ENCODE measurements around the gene GSTO2. TPM values are rescaled to one million over a fixed set of nuclear protein-coding genes. Genes with fewer than 3 reads are reported as not detected.

Gene GSTO2
- total and polyA plus RNA-seq, 2 experiments from 2014 or later = 0.37 to 2.5 TPM

DNA sequence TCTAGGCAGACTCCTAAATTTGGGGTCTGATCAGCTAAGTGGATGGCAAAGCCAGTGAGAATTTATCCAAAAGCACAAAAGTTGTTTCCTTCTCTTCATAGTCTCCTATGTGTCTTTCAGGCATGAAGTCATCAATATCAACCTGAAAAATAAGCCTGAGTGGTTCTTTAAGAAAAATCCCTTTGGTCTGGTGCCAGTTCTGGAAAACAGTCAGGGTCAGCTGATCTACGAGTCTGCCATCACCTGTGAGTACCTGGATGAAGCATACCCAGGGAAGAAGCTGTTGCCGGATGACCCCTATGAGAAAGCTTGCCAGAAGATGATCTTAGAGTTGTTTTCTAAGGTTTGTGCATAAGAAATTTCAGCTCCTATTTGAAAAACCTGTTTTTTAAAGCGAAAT, 9.5 kb upstream of the GSTO2 start:
- no peaks in the 10 kb centered on the region for H3K27me3 ChIP-seq
- H3K9me2 ChIP-seq (replicated peaks; ENCODE audit: insufficient read depth) = no peaks in the 10 kb centered on the region
- TF ChIP-seq EZH2 (IDR thresholded peaks at IDR 0.05; ENCODE audit: borderline replicate concordance) (no peak), EZH2phosphoT487 (IDR thresholded peaks at IDR 0.05; ENCODE audit: low read depth, severe bottlenecking, unreplicated experiment) (no peak)
- TF ChIP-seq, protein P1, sequence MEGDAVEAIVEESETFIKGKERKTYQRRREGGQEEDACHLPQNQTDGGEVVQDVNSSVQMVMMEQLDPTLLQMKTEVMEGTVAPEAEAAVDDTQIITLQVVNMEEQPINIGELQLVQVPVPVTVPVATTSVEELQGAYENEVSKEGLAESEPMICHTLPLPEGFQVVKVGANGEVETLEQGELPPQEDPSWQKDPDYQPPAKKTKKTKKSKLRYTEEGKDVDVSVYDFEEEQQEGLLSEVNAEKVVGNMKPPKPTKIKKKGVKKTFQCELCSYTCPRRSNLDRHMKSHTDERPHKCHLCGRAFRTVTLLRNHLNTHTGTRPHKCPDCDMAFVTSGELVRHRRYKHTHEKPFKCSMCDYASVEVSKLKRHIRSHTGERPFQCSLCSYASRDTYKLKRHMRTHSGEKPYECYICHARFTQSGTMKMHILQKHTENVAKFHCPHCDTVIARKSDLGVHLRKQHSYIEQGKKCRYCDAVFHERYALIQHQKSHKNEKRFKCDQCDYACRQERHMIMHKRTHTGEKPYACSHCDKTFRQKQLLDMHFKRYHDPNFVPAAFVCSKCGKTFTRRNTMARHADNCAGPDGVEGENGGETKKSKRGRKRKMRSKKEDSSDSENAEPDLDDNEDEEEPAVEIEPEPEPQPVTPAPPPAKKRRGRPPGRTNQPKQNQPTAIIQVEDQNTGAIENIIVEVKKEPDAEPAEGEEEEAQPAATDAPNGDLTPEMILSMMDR (IDR thresholded peaks at IDR 0.05; ENCODE audit: poor library complexity) = no peak
- H3K36me3 ChIP-seq (replicated peaks; ENCODE audit: insufficient read depth, low read depth) = peaks cover 3% of the 10 kb centered on the region
- 88% methylated on average over 3 of the region's 3 CpGs for WGBS (ENCODE audit: low lambda C conversion rate, missing lambda C conversion rate)
- H4K20me1 ChIP-seq (ENCODE audit: insufficient read depth, poor library complexity, severe bottlenecking) = no peaks in the 10 kb centered on the region
- H3K4me3 ChIP-seq = no peak overlapping the region
- H2AFZ ChIP-seq = no peak overlapping the region
- H3K4me1 ChIP-seq (ENCODE audit: insufficient read depth) = peaks cover 33% of the 10 kb centered on the region
- H3K4me2 ChIP-seq = no peak overlapping the region
- no peak for DNase-seq (ENCODE audit: low spot score)
- H3K27ac ChIP-seq = peak overlapping the region; percentile 54
- H3K79me2 ChIP-seq = peaks cover 70% of the 10 kb centered on the region
- H3K9me3 ChIP-seq (ENCODE audit: low read depth) = no peaks in the 10 kb centered on the region

DNA sequence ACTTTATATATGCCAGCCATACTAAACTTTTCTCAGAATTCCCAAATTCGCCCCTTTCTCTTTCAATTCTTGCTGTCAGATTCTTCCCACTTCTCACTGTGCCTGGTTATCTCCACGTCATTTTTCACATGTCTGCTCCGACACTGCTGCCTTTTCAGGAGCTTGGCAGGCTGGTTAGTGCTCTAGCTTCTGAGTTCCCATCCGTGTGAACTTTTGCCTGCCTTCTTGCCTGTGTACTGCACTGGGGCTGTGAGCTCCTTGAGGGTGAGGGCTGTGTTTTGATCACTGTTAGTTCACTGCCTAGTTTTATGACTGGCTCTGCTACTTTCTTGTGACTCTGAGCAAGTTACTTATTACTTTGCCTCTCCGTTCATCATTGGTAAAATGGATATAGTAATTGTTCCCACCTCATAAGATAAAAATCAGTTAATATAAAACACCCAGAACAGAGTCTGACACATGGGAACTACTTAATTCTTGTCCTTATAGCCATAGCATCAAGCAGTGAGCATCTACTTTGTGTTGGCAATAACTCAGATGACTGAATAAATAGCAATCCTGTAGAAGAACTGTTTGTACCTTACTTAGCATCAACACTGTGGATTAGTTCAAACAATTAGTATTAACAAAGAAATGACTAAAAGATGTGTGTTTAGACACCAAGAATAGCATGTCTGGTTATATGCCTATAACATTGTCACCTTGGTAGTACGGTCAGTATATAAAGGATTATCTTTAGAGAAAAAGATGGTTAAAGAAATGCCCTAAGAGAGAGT, 8.8 kb upstream of the GSTO2 start:
- peak; percentile 33 for DNase-seq (ENCODE audit: low spot score)
- peaks cover 65% of the 10 kb centered on the region for H3K79me2 ChIP-seq
- peaks cover 33% of the 10 kb centered on the region for H3K4me1 ChIP-seq (ENCODE audit: insufficient read depth)
- H3K4me3 ChIP-seq = no peak overlapping the region
- H3K27me3 ChIP-seq = no peaks in the 10 kb centered on the region
- no peak overlapping the region for H2AFZ ChIP-seq
- H3K9me2 ChIP-seq (replicated peaks; ENCODE audit: insufficient read depth) = no peaks in the 10 kb centered on the region
- peaks cover 3% of the 10 kb centered on the region for H3K36me3 ChIP-seq (replicated peaks; ENCODE audit: insufficient read depth, low read depth)
- peak overlapping the region; percentile 51 for H3K4me2 ChIP-seq
- H3K9me3 ChIP-seq (ENCODE audit: low read depth) = no peaks in the 10 kb centered on the region
- no peaks in the 10 kb centered on the region for H4K20me1 ChIP-seq (ENCODE audit: insufficient read depth, poor library complexity, severe bottlenecking)
- H3K27ac ChIP-seq = peak overlapping the region; percentile 54
- 52% methylated on average over 6 of the region's 6 CpGs for WGBS (ENCODE audit: low lambda C conversion rate, missing lambda C conversion rate)
- TF ChIP-seq, protein P1 (IDR thresholded peaks at IDR 0.05; ENCODE audit: poor library complexity) = no peak
- TF ChIP-seq EZH2 (IDR thresholded peaks at IDR 0.05; ENCODE audit: borderline replicate concordance) (no peak), EZH2phosphoT487 (IDR thresholded peaks at IDR 0.05; ENCODE audit: low read depth, severe bottlenecking, unreplicated experiment) (no peak)

DNA sequence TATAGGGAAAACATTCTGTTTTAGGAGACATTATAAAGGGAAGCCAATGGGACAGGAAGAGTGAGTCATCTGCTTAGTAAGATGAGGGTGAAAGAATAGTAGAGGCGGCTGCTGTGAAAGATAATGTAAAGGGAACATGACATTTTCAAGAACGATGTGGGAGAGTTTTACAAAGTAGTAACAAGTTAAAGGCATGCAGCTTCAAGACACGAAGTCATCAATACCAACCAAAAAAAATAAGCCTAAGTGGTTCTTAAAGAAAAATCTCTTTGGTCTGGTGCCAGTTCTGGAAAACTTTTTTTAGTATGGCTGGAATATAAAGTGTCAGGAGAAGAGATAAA, 8.2 kb upstream of the GSTO2 start:
- Histone ChIP-seq H3K9me2 (replicated peaks; ENCODE audit: insufficient read depth) (no peaks in the 10 kb centered on the region), H3K9me3 (ENCODE audit: low read depth) (no peaks in the 10 kb centered on the region), H3K4me3 (no peak overlapping the region), H2AFZ (no peak overlapping the region), H4K20me1 (ENCODE audit: insufficient read depth, poor library complexity, severe bottlenecking) (no peaks in the 10 kb centered on the region), H3K4me2 (peak overlapping the region; percentile 51), H3K4me1 (ENCODE audit: insufficient read depth) (peaks cover 33% of the 10 kb centered on the region), H3K27me3 (no peaks in the 10 kb centered on the region), H3K36me3 (replicated peaks; ENCODE audit: insufficient read depth, low read depth) (peaks cover 3% of the 10 kb centered on the region), H3K27ac (peak overlapping the region; percentile 54), H3K79me2 (peaks cover 68% of the 10 kb centered on the region)
- no peak for TF ChIP-seq EZH2phosphoT487 (IDR thresholded peaks at IDR 0.05; ENCODE audit: low read depth, severe bottlenecking, unreplicated experiment)
- TF ChIP-seq, protein P1 (IDR thresholded peaks at IDR 0.05; ENCODE audit: poor library complexity) = no peak
- 59% methylated on average over 3 of the region's 3 CpGs for whole genome bisulfite sequencing (ENCODE audit: low lambda C conversion rate, missing lambda C conversion rate)
- no peak for DNase-seq (ENCODE audit: low spot score)

All from hepatocyte (in vitro differentiated cells).